Stimulated activated naive B cell treated with anti-CD40 and anti-IgM and Interleukin-4, amounts not matched to agents 10 μg/mL and 1 μg/mL and 100 μg/mL, for 72 hours (primary cell): ENCODE results near the gene CD160.
"Not testable (repeated sequence)": the region's sequence is repeated elsewhere in the genome, so short reads cannot be mapped to it uniquely, and the experiment has no call there.

Experiments
- ATAC-seq, 2 donors: fragments of 150-1000 bp; cut with Tn5 transposase; replicated peaks; 2 replicates each; pipeline ENCODE4 v1.10.0; 2021; ENCODE audit warnings: moderate library complexity in 1 of 2
- DNase-seq: peaks from one replicate; pipeline ENCODE4 v3.0.0; 2021
- H3K27ac Mint-ChIP-seq: one replicate; pipeline ENCODE4 v1.8.0; 2022; ENCODE audit warnings: mild to moderate bottlenecking, mixed read lengths
- H3K27me3 Mint-ChIP-seq, 2 donors: one replicate each; pipeline ENCODE4 v1.8.0; 2022; ENCODE audit warnings: mixed read lengths in 2 of 2
- H3K36me3 Mint-ChIP-seq, 2 donors: one replicate each; pipeline ENCODE4 v1.8.0; 2022; ENCODE audit warnings: mixed read lengths in 2 of 2, mild to moderate bottlenecking in 1 of 2
- H3K4me1 Mint-ChIP-seq, 2 donors: one replicate each; pipeline ENCODE4 v1.8.0; 2022; ENCODE audit warnings: mixed read lengths in 2 of 2, mild to moderate bottlenecking in 1 of 2
- H3K4me3 Mint-ChIP-seq, 2 donors: one replicate each; pipeline ENCODE4 v1.8.0; 2022; ENCODE audit warnings: mild to moderate bottlenecking in 2 of 2, mixed read lengths in 2 of 2, moderate library complexity in 1 of 2
- H3K9me3 Mint-ChIP-seq, 2 donors: one replicate each; pipeline ENCODE4 v1.8.0; 2022; ENCODE audit warnings: mixed read lengths in 2 of 2, mild to moderate bottlenecking in 1 of 2

CD160 gene

DNA sequence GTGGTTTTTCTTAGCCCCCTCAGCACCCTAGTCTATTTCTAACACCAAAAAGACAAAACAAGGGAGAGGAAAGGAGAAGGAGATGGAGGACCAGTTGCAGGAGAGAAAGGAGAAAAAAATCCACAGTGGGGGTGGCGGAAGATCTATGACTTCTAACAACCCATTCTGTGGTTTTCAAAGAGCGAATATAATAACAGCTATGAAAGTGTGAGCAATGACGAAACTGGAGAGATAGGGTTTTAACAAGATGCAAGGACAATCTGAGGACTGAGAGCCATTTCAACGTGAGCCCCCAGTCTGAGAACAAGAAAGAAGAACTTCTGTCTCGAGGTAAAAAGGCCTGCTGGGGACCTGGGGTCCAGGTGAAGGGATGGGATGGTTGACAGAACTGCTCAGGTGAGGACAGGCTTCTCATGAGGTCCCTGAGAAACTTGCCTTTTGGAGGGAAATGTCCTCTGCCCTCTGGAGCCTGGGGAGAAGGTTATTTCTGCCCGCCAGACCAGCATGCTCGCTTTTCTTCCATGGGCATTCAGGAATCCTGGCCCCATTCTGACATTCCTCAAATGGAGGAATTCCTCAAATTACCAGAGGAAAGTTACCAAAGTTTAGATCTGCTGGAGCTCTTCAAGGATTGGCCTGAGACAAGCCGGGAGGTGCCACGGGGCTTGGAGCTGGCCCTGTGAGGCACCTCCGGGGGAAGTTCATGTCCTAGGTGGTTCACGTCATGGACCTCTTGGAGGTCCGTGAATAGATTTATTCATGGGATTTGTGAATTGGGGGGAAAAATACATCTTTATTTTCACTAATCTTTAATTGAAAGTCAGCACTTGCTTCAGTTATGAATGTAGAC lies at the start of gene CD160:
Gene CD160 (plus strand): TSS at position 270 of the 850 bp plus-strand sequence. CDS start 8,829 bp downstream, outside the sequence.
- ATAC-seq (no peak), DNase-seq (no peak)
- Mint-ChIP-seq H3K9me3 (no peaks in the 10 kb centered on the region), H3K4me3 (no peak within 1 kb of the TSS), H3K36me3 (no peaks in the 10 kb centered on the region), H3K27me3 (peaks cover 21 to 33% of the 10 kb centered on the region in 2 donors), H3K27ac (no peak within 1 kb of the TSS), H3K4me1 (peaks cover 9 to 11% of the 10 kb centered on the region in 2 donors)

- H3K4me1 Mint-ChIP-seq: peaks cover 6 to 18% of the 10 kb centered on the region in 2 donors
- not testable (repeated sequence) for H3K27ac Mint-ChIP-seq, ATAC-seq, H3K4me3 Mint-ChIP-seq, H3K9me3 Mint-ChIP-seq, H3K27me3 Mint-ChIP-seq, DNase-seq
- H3K36me3 Mint-ChIP-seq: peaks cover 10 to 18% of the 10 kb centered on the region in 2 donors
These were observed 48.1 kb upstream of the CD160 start for GRCh38 chr1:145670995-145671745.

GRCh38 chr1:145673217-145673616 lies 46.1 kb upstream of the CD160 start:
- DNase-seq, H3K27me3 Mint-ChIP-seq, H3K9me3 Mint-ChIP-seq, H3K36me3 Mint-ChIP-seq, H3K4me3 Mint-ChIP-seq, H3K4me1 Mint-ChIP-seq, H3K27ac Mint-ChIP-seq, ATAC-seq: not testable (repeated sequence)

DNA sequence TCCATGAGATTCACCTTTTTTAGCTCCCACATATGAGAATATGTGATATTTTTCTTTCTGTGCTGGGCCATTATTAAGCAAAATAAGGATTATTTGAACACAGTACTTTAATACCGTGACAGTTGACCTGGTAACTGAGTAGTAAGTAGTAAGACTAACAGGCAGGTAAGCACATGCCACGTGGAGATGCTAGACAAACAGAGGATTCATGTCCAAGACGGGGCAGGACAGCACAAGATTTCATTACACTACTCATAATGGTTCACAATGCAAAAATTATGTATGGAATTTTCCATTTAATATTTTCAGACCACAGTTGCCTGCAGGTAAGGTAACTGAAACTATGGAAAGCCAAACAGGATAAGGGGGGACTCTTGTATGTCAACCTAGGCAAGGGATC lies 34.4 kb upstream of the CD160 start:
- not testable (repeated sequence) for H3K4me3 Mint-ChIP-seq, H3K4me1 Mint-ChIP-seq, H3K27me3 Mint-ChIP-seq, H3K9me3 Mint-ChIP-seq, H3K27ac Mint-ChIP-seq, ATAC-seq, DNase-seq
- peaks cover 9 to 11% of the 10 kb centered on the region in 2 donors for H3K36me3 Mint-ChIP-seq

GRCh38 chr1:145686078-145686477 lies 33.2 kb upstream of the CD160 start:
- not testable (repeated sequence) for ATAC-seq, DNase-seq, H3K27me3 Mint-ChIP-seq, H3K4me3 Mint-ChIP-seq, H3K9me3 Mint-ChIP-seq, H3K27ac Mint-ChIP-seq
- H3K36me3 Mint-ChIP-seq: peaks cover 10 to 11% of the 10 kb centered on the region in 2 donors
- H3K4me1 Mint-ChIP-seq: peaks cover 4 to 13% of the 10 kb centered on the region in 2 donors

DNA sequence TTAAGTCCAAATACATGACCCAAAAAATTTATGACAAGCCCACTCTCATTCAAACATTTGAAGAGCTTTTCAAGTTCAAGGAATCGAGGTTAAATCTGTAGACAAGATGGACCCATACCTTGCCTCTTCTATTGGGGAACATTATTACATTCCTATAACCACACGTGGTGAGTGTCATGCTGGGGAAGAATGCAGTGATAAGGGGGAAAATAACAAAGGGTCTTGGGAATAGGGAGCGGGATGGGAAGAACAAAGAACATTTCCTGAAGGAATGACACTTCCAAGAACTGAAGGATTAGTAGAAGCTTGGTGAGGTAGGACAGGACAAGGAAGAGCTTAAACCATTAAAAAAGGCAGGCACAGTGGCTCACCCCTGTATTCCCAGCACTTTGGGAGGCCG lies 31.0 kb upstream of the CD160 start:
- Mint-ChIP-seq H3K9me3 (peaks cover 0 to 2% of the 10 kb centered on the region in 2 donors), H3K36me3 (peaks cover 8 to 11% of the 10 kb centered on the region in 2 donors), H3K4me1 (peaks cover 4 to 13% of the 10 kb centered on the region in 2 donors), H3K27me3 (no peaks in the 10 kb centered on the region), H3K27ac (no peak overlapping the region), H3K4me3 (no peak overlapping the region)
- ATAC-seq (no peak), DNase-seq (no peak)

- Mint-ChIP-seq H3K27ac (no peak overlapping the region), H3K4me1 (peaks cover 4 to 13% of the 10 kb centered on the region in 2 donors), H3K4me3 (no peak overlapping the region), H3K36me3 (peaks cover 8 to 13% of the 10 kb centered on the region in 2 donors), H3K27me3 (no peaks in the 10 kb centered on the region), H3K9me3 (peaks cover 0 to 2% of the 10 kb centered on the region in 2 donors)
- DNase-seq (no peak), ATAC-seq (no peak)
These were observed 30.4 kb upstream of the CD160 start for GRCh38 chr1:145688924-145689323.

DNA sequence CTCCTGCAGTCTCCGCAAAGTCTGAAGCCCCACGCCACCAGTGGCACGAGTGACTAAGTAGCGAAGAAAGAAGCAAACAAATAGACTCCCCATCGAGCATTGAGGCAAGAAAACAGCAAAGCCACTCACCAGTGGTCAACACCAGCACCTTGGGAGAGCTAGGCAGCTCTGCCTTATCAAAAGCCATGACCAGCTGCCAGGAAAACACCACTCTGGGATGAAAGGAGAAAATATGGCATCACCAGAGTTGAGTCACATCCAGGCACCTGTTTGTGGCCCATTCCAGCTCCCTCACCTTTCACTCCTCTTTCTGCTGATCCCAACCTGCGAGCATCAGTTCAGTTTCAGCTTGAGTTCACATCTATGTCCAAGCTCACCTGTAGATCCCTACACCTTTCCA lies 29.4 kb upstream of the CD160 start:
- DNase-seq: no peak
- Mint-ChIP-seq H3K27me3 (no peaks in the 10 kb centered on the region), H3K36me3 (peaks cover 8 to 14% of the 10 kb centered on the region in 2 donors), H3K27ac (no peak overlapping the region), H3K4me1 (peaks cover 4 to 13% of the 10 kb centered on the region in 2 donors), H3K4me3 (no peak overlapping the region), H3K9me3 (peaks cover 0 to 2% of the 10 kb centered on the region in 2 donors)
- ATAC-seq: no peak

GRCh38 chr1:145690587-145691558 lies 28.4 kb upstream of the CD160 start:
- ATAC-seq: no peak
- H3K27me3 Mint-ChIP-seq: no peaks in the 10 kb centered on the region
- peaks cover 0 to 2% of the 10 kb centered on the region in 2 donors for H3K9me3 Mint-ChIP-seq
- peaks cover 8 to 12% of the 10 kb centered on the region in 2 donors for H3K36me3 Mint-ChIP-seq
- DNase-seq: no peak
- H3K27ac Mint-ChIP-seq: no peak overlapping the region
- peaks cover 4 to 13% of the 10 kb centered on the region in 2 donors for H3K4me1 Mint-ChIP-seq
- H3K4me3 Mint-ChIP-seq: no peak overlapping the region

GRCh38 chr1:145692785-145693443 lies 26.4 kb upstream of the CD160 start:
- Mint-ChIP-seq H3K4me3 (no peak overlapping the region), H3K27me3 (no peaks in the 10 kb centered on the region)

GRCh38 chr1:145695821-145696629 lies 23.3 kb upstream of the CD160 start:
- no peak overlapping the region for H3K4me3 Mint-ChIP-seq
- no peaks in the 10 kb centered on the region for H3K9me3 Mint-ChIP-seq
- DNase-seq: no peak
- H3K4me1 Mint-ChIP-seq: peaks cover 5 to 13% of the 10 kb centered on the region in 2 donors
- peaks cover 0 to 3% of the 10 kb centered on the region in 2 donors for H3K36me3 Mint-ChIP-seq
- no peak overlapping the region for H3K27ac Mint-ChIP-seq
- ATAC-seq: no peak
- H3K27me3 Mint-ChIP-seq: no peaks in the 10 kb centered on the region

More at GRCh38 chr1:145692785-145693443, 26.4 kb upstream of the CD160 start:
- peaks cover 9 to 25% of the 10 kb centered on the region in 2 donors for H3K4me1 Mint-ChIP-seq
- DNase-seq: no peak
- peaks cover 8% of the 10 kb centered on the region in 2 donors for H3K36me3 Mint-ChIP-seq
- ATAC-seq: no peak
- peaks cover 0 to 2% of the 10 kb centered on the region in 2 donors for H3K9me3 Mint-ChIP-seq
- H3K27ac Mint-ChIP-seq: no peak overlapping the region

DNA sequence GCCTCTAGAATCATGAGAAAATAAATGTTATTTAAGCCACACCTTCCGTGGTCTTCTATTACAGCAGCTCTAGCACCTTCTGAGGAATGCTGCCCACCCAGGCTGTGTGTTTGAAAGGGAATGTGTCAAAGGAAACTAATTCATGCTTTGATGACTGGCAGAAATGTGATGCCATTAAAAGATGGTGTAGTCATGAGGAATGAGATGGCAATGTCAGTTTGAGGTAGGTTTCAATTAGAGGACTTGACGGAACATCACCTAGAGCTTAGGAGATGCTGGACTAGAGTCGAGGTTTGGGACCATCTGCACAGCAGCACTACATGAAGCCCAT lies 22.7 kb upstream of the CD160 start:
- no peaks in the 10 kb centered on the region for H3K27me3 Mint-ChIP-seq

More for the DNA sequence above, 22.7 kb upstream of the CD160 start:
- DNase-seq (no peak), ATAC-seq (no peak)
- Mint-ChIP-seq H3K9me3 (no peaks in the 10 kb centered on the region), H3K36me3 (peaks cover 0 to 3% of the 10 kb centered on the region in 2 donors), H3K4me3 (no peak overlapping the region), H3K4me1 (peaks cover 5 to 13% of the 10 kb centered on the region in 2 donors), H3K27ac (no peak overlapping the region)
